Activated CD4-positive, alpha-beta T cell treated with anti-CD3 and anti-CD28 coated beads for 1 hour (primary cell): Measurements from ENCODE around the gene SH3BP5L.
"Not testable (repeated sequence)": the region's sequence is repeated elsewhere in the genome, so short reads cannot be mapped to it uniquely, and the experiment has no call there.

Source experiments
- DNase-seq: peaks from one replicate; pipeline ENCODE4 v3.0.0-alpha.2; 2020

Gene SH3BP5L

GRCh38 chr1:248808876-248809275 lies 16.8 kb downstream of the SH3BP5L start:
- DNase-seq = no peak

- peak; percentile 29 for DNase-seq
These were observed 18.5 kb downstream of the SH3BP5L start for GRCh38 chr1:248807067-248807737.

- no peak for DNase-seq
These were observed 19.8 kb downstream of the SH3BP5L start for GRCh38 chr1:248805876-248806275.

GRCh38 chr1:248804771-248805681 lies 20.7 kb downstream of the SH3BP5L start:
- DNase-seq = no peak

- DNase-seq = not testable (repeated sequence)
These were observed 22.2 kb downstream of the SH3BP5L start for GRCh38 chr1:248803501-248803900.

GRCh38 chr1:248802454-248802853 lies 23.3 kb downstream of the SH3BP5L start:
- DNase-seq = no peak

GRCh38 chr1:248800459-248800858 lies 25.3 kb downstream of the SH3BP5L start:
- DNase-seq = no peak

GRCh38 chr1:248798791-248799190 lies 26.9 kb downstream of the SH3BP5L start:
- DNase-seq = no peak

- DNase-seq = not testable (repeated sequence)
These were observed 31.1 kb downstream of the SH3BP5L start for GRCh38 chr1:248794663-248795062.

- no peak for DNase-seq
These were observed 32.1 kb downstream of the SH3BP5L start for GRCh38 chr1:248793592-248793991.

- DNase-seq = no peak
These were observed 33.4 kb downstream of the SH3BP5L start for GRCh38 chr1:248792342-248792741.

- DNase-seq = no peak
These were observed 34.7 kb downstream of the SH3BP5L start for GRCh38 chr1:248791010-248791409.

GRCh38 chr1:248790456-248790855 lies 35.3 kb downstream of the SH3BP5L start:
- DNase-seq = no peak

- not testable (repeated sequence) for DNase-seq
These were observed 36.4 kb downstream of the SH3BP5L start for GRCh38 chr1:248789337-248789736.

GRCh38 chr1:248788327-248788726 lies 37.4 kb downstream of the SH3BP5L start:
- DNase-seq = no peak

- DNase-seq = no peak
These were observed 38.3 kb downstream of the SH3BP5L start for GRCh38 chr1:248787430-248787829.

- DNase-seq = no peak
These were observed 39.6 kb downstream of the SH3BP5L start for GRCh38 chr1:248786156-248786555.

- DNase-seq = no peak
These were observed 42.3 kb downstream of the SH3BP5L start for GRCh38 chr1:248783367-248783766.

GRCh38 chr1:248782416-248783141 lies 43.1 kb downstream of the SH3BP5L start:
- no peak for DNase-seq

GRCh38 chr1:248779350-248779749 lies 46.4 kb downstream of the SH3BP5L start:
- no peak for DNase-seq

GRCh38 chr1:248778906-248779305 lies 46.8 kb downstream of the SH3BP5L start:
- DNase-seq = no peak

- no peak for DNase-seq
These were observed 48.7 kb downstream of the SH3BP5L start for GRCh38 chr1:248776991-248777390.

GRCh38 chr1:248775441-248775840 lies 50.3 kb downstream of the SH3BP5L start:
- DNase-seq = no peak
